Endothelial cell of umbilical vein (primary cell): Measurements from ENCODE around the gene TIMM21.

Source experiments
- MYC ChIP-seq: IDR thresholded peaks from one replicate; pipeline ENCODE4 v1.6.1; 2011; ENCODE audit warnings: mild to moderate bottlenecking, low read depth, low read length
- TF ChIP-seq, protein P1 (sequence below), 2 donors: IDR thresholded peaks; 1 replicate in 1 of 2; 2 replicates in 1 of 2; pipeline ENCODE4 v1.5.1; 2011; ENCODE audit warnings: low read length in 2 of 2, mild to moderate bottlenecking in 2 of 2, moderate library complexity in 2 of 2, control low read depth in 1 of 2, inconsistent platforms in 1 of 2, low read depth in 1 of 2; ENCODE audit not compliant: insufficient read depth in 1 of 2; ENCODE audit errors: extremely low read depth in 1 of 2

DNA sequence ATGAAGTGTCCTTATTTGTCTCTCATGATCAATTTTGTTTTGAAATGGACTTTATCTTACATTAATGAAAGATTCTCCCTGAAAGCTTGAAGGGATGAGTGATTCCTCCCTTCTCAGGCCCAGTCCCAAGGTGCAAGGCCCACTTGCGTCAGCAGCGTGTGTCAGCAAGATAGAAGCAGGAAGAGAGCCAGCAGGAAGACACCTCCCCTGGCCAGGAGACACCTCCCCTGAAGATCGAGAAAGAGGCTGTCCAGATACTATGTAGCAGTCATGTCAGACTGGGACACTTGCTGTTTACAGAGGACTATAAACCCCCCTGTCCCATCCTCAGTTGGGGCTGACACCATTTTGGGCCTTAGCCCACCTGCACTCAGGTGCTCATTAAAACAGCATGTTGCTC, 38.3 kb downstream of the TIMM21 start:
- TF ChIP-seq, protein P1, sequence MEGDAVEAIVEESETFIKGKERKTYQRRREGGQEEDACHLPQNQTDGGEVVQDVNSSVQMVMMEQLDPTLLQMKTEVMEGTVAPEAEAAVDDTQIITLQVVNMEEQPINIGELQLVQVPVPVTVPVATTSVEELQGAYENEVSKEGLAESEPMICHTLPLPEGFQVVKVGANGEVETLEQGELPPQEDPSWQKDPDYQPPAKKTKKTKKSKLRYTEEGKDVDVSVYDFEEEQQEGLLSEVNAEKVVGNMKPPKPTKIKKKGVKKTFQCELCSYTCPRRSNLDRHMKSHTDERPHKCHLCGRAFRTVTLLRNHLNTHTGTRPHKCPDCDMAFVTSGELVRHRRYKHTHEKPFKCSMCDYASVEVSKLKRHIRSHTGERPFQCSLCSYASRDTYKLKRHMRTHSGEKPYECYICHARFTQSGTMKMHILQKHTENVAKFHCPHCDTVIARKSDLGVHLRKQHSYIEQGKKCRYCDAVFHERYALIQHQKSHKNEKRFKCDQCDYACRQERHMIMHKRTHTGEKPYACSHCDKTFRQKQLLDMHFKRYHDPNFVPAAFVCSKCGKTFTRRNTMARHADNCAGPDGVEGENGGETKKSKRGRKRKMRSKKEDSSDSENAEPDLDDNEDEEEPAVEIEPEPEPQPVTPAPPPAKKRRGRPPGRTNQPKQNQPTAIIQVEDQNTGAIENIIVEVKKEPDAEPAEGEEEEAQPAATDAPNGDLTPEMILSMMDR (IDR thresholded peaks at IDR 0.05; ENCODE audit: extremely low read depth in 1 of 2, insufficient read depth in 1 of 2, low read depth in 1 of 2, low read length in 2 of 2), result no peak
- no peak for TF ChIP-seq MYC
